OCI-LY3 (cell line): Measurements from ENCODE around the gene PPP1R3D.
"Not testable (repeated sequence)": the region's sequence is repeated elsewhere in the genome, so short reads cannot be mapped to it uniquely, and the experiment has no call there.

ENCODE experiments used
- H2AFZ ChIP-seq: fragments of 200-600, 300-600 bp; shearing (Covaris generic); 2 replicates; pipeline ENCODE4 v1.6.0; 2014; ENCODE audit warnings: antibody characterized with exemption, low read depth, low read length
- H3K27ac ChIP-seq: fragments of 200-600, 300-600 bp; sonication (generic); 2 replicates; pipeline ENCODE4 v1.5.1; 2014; ENCODE audit warnings: mild to moderate bottlenecking, low read length, moderate library complexity, mixed read lengths
- H3K27me3 ChIP-seq: fragments of 200-600, 300-600 bp; sonication (generic); 2 replicates; pipeline ENCODE4 v1.6.1; 2014; ENCODE audit warnings: low read depth, low read length, mixed read lengths
- H3K36me3 ChIP-seq: fragments of 200-600, 300-600 bp; sonication (generic); replicated peaks from 2 replicates; pipeline ENCODE3; 2014; ENCODE audit warnings: low read depth, low read length, mixed read lengths
- H3K4me1 ChIP-seq: fragments of 300-600, 200-600 bp; sonication (generic); 2 replicates; pipeline ENCODE4 v1.6.1; 2014; ENCODE audit warnings: low read length, mixed read lengths
- H3K4me2 ChIP-seq: fragments of 200-600, 300-600 bp; sonication (generic); 2 replicates; pipeline ENCODE4 v1.6.1; 2014; ENCODE audit warnings: low read length, mixed read lengths
- H3K4me3 ChIP-seq: fragments of 300-600, 200-600 bp; sonication (generic); 2 replicates; pipeline ENCODE4 v1.5.1; 2014; ENCODE audit warnings: antibody characterized with exemption, mild to moderate bottlenecking, low read length, moderate library complexity
- H3K79me2 ChIP-seq: fragments of 300-600, 200-600 bp; shearing (Covaris generic); 2 replicates; pipeline ENCODE4 v1.6.1; 2014; ENCODE audit warnings: mild to moderate bottlenecking, low read length, mixed read lengths
- H3K9ac ChIP-seq: fragments of 300-600, 200-600 bp; shearing (Covaris generic); 2 replicates; pipeline ENCODE4 v1.6.0; 2014; ENCODE audit warnings: mild to moderate bottlenecking, low read length, moderate library complexity
- H3K9me3 ChIP-seq: fragments of 200-600, 300-600 bp; shearing (Covaris generic); 2 replicates; pipeline ENCODE4 v1.6.1; 2014; ENCODE audit warnings: low read length, mixed read lengths; ENCODE audit not compliant: insufficient read depth
- H4K20me1 ChIP-seq: fragments of 200-600, 300-600 bp; sonication (generic); 2 replicates; pipeline ENCODE4 v1.6.1; 2016; ENCODE audit warnings: low read length, mixed read lengths; ENCODE audit not compliant: insufficient read depth
- CTCF ChIP-seq: fragments of 200-600, 300-600 bp; sonication (generic); IDR thresholded peaks from 2 replicates; pipeline ENCODE4 v1.5.1; 2014; ENCODE audit warnings: antibody characterized with exemption, low read length, low read depth
- EZH2phosphoT487 ChIP-seq: fragments of 200-600 bp; shearing (Covaris generic); IDR thresholded peaks from 2 replicates; pipeline ENCODE4 v1.6.1; 2018; ENCODE audit warnings: antibody characterized with exemption, mixed run types, low read depth

PPP1R3D gene

GRCh38 chr20:59962155-59962554, 22.1 kb upstream of the PPP1R3D start:
- Histone ChIP-seq H2AFZ (no peak overlapping the region), H3K4me1 (no peaks in the 10 kb centered on the region), H3K79me2 (no peaks in the 10 kb centered on the region), H3K27ac (no peak overlapping the region), H3K9ac (no peak overlapping the region), H3K4me3 (no peak overlapping the region), H3K36me3 (no peaks in the 10 kb centered on the region), H3K9me3 (no peaks in the 10 kb centered on the region), H4K20me1 (no peaks in the 10 kb centered on the region), H3K27me3 (no peaks in the 10 kb centered on the region), H3K4me2 (no peak overlapping the region)
- TF ChIP-seq EZH2phosphoT487 = no peak
- no peak for TF ChIP-seq CTCF

GRCh38 chr20:59961423-59961822, 21.3 kb upstream of the PPP1R3D start:
- H3K79me2 ChIP-seq = no peaks in the 10 kb centered on the region
- H4K20me1 ChIP-seq = no peaks in the 10 kb centered on the region
- H3K27me3 ChIP-seq = no peaks in the 10 kb centered on the region
- no peaks in the 10 kb centered on the region for H3K4me1 ChIP-seq
- H2AFZ ChIP-seq = no peak overlapping the region
- no peak overlapping the region for H3K9ac ChIP-seq
- no peaks in the 10 kb centered on the region for H3K36me3 ChIP-seq
- TF ChIP-seq EZH2phosphoT487 = no peak
- TF ChIP-seq CTCF = no peak
- no peak overlapping the region for H3K4me2 ChIP-seq
- H3K9me3 ChIP-seq = no peaks in the 10 kb centered on the region
- no peak overlapping the region for H3K27ac ChIP-seq
- no peak overlapping the region for H3K4me3 ChIP-seq

- Histone ChIP-seq H3K4me3 (no peak overlapping the region), H3K4me2 (no peak overlapping the region), H2AFZ (no peak overlapping the region), H3K36me3 (no peaks in the 10 kb centered on the region), H3K79me2 (no peaks in the 10 kb centered on the region), H3K27ac (no peak overlapping the region), H3K9ac (no peak overlapping the region), H3K9me3 (no peaks in the 10 kb centered on the region), H3K4me1 (no peaks in the 10 kb centered on the region), H3K27me3 (no peaks in the 10 kb centered on the region), H4K20me1 (no peaks in the 10 kb centered on the region)
- no peak for TF ChIP-seq CTCF
- TF ChIP-seq EZH2phosphoT487 = no peak
Observed at GRCh38 chr20:59958626-59959025, 18.5 kb upstream of the PPP1R3D start.

GRCh38 chr20:59958123-59958522, 18.0 kb upstream of the PPP1R3D start, which contains the start of gene CDH26:
Gene CDH26, plus strand, starts transcription at chr20:59958423. Its CDS starts 304 bp downstream, at chr20:59958727.
- TF ChIP-seq CTCF (no peak), EZH2phosphoT487 (no peak)

DNA sequence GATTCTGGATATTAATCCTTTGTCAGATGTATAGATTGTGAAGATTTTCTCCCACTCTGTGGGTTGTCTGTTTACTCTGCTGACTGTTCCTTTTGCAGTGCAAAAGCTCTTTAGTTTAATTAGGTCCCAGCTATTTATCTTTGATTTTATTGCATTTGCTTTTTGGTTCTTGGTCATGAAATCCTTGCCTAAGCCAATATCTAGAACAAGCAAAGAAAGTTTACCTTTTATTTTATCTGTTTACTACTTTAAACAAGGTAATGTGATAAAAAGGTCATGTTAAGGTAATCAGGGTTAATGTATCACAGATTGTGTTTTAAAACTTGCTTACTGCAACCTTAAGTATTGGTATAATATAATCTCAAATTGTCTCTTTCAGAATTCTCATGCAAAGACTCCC, 17.5 kb upstream of the PPP1R3D start:
- H3K9me3 ChIP-seq, H4K20me1 ChIP-seq, H3K9ac ChIP-seq, H2AFZ ChIP-seq, H3K4me1 ChIP-seq, H3K36me3 ChIP-seq, H3K27me3 ChIP-seq, H3K27ac ChIP-seq, H3K79me2 ChIP-seq, H3K4me2 ChIP-seq, H3K4me3 ChIP-seq: not testable (repeated sequence)

More at GRCh38 chr20:59958123-59958522, 18.0 kb upstream of the PPP1R3D start, which contains the start of gene CDH26:
- H3K79me2 ChIP-seq = no peaks in the 10 kb centered on the region
- H3K9me3 ChIP-seq = no peaks in the 10 kb centered on the region
- no peak within 1 kb of the TSS for H3K4me3 ChIP-seq
- H3K36me3 ChIP-seq = no peaks in the 10 kb centered on the region
- H2AFZ ChIP-seq = no peak within 1 kb of the TSS
- no peak within 1 kb of the TSS for H3K4me2 ChIP-seq
- no peaks in the 10 kb centered on the region for H3K4me1 ChIP-seq
- H4K20me1 ChIP-seq = no peaks in the 10 kb centered on the region
- H3K27ac ChIP-seq = no peak within 1 kb of the TSS
- H3K9ac ChIP-seq = no peak within 1 kb of the TSS
- no peaks in the 10 kb centered on the region for H3K27me3 ChIP-seq
